Activated CD8-positive, alpha-beta memory T cell treated with anti-CD3 and anti-CD28 coated beads, Interleukin-2, amount 50 U/mL, for 24 hours (primary cell): ENCODE results near the gene NRTN.
"Not testable (repeated sequence)": the region's sequence is repeated elsewhere in the genome, so short reads cannot be mapped to it uniquely, and the experiment has no call there.

Experiments
- DNase-seq: peaks from one replicate; pipeline ENCODE4 v3.0.0-alpha.2; 2020; ENCODE audit errors: extremely low read depth

The NRTN gene

DNA sequence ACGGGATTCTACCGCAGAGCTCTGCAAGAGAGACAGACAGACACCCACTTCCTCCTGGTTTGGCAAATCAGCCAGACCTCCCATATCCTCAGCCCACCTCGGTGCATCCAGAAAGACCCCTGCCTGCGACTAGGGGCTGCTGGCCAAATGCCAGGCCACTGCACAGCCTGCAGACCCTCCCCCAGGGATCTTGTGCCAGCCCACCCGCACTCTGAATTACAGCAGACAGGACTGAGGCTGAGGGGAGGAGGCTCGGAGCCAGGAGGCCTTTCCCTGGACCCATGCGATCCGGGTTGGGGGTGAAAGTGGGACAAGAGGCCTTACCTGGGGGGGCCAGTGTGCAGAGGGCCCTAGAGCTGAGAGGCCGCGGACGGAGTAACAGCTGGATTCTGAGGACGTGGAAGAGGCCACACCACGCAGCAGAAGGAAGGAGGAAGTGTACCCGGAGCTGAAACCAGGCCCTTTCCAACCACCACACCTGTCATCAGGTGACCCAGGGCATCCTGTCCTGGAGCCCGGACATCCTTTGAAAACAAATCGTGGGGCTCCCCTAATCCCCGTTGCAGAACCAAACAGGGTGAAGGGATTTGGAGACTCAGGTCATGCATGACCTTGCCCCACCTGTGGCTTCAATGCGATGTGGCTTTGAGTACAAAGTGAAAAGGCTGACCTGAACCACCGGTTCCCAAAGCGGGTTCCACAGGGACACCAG, 33.6 kb downstream of the NRTN start:
- no peak for DNase-seq

DNA sequence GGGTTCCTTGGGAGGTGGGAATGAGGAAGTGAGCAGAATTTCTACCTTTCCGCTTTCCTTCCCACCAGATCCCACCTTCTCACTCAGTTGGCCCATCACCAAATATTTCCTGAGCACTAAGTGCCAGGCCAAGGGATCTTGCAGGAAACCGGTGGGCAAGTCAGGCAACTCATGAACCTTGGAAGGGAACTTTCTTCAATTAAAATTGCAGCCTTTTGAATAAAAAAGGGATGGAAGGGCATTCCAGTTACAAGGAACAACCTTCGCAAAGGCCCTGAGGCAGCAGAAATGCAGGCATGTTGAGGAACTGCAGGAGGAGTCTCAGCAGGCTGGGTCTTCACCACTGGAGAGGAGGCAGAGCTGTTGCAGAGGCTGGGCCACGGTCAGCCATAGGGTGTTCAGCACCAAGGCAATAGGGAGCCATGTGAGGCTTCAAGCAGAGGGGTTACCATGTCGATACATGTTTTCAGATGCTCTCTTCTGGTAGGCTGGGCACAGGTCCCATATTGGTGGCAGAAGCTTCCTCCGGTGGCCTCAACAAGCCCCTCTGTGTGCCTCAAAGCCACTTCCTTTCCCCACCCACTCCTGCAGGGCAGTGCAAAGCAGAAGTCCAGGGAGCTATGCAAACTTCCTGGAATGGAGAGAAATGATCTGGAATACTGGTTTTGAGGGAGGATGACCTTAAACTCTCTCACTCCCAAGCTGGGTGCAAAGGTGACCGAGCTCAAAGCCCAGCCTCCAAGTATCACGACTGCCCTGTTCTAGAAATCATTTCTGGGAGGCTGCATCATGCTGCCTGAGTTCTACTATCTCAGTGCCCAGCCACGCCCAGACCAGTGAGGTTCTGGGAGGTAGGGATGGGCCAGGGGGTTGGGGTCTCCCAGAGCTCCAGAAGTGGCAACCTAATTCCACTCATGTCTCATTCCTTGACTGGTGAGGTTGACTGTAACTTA, 34.5 kb downstream of the NRTN start, which contains the start of gene FUT6:
Gene FUT6 (minus strand): TSS at position 638 of the 953 bp plus-strand sequence. CDS start 7,135 bp downstream, outside the sequence.
- DNase-seq, result no peak

DNA sequence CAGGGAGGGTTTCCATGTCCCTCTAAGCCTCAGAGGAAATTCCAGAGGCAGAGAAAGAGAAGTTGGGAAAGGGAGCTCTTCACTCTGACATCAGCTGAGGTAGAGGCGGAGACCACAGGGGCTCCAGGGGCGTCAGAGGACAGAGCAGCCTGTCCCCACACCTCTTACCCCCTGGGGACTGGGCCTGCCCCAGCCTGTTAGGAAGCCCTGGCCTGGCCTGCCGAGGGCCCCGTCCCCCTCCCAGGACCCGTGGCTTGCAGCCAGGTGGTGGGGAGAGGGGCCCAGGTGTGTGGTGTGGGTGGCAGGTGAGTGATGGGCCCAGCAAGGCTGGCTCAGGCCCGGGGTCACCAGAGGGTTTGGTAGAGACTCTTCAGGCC, 36.9 kb downstream of the NRTN start:
- not testable (repeated sequence) for DNase-seq

DNA sequence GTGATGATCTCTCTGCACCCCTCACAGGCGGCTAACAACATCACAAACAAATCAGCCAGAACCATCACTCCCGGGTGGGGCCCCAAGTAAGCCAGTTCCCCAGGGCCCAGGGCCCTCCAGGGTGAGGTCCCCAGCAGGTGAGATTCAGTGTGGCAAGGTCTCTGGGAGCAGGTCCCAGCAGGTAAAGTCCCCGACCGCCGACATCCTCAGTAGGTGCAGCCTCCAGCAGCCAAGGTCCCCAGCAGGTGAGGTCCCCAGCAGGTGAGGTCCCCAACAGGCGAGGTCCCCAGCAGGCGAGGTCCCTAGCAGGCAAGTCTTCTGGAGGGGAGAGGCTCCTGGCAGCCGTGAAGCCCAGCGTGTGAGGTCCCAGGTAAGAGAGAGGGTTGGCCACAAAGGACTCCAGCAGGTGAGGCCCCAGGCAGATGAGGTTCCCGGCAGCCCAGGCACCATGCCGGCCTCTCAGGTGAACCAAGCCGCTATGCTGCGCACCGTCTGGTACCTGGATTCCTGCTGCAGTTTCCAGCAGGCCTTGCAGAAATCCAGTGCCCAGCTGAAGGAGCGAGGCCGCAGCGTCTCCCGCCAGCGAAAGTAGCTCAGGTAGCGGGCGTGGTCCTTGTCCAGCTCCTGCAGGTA, 38.5 kb downstream of the NRTN start:
- DNase-seq, result no peak

DNA sequence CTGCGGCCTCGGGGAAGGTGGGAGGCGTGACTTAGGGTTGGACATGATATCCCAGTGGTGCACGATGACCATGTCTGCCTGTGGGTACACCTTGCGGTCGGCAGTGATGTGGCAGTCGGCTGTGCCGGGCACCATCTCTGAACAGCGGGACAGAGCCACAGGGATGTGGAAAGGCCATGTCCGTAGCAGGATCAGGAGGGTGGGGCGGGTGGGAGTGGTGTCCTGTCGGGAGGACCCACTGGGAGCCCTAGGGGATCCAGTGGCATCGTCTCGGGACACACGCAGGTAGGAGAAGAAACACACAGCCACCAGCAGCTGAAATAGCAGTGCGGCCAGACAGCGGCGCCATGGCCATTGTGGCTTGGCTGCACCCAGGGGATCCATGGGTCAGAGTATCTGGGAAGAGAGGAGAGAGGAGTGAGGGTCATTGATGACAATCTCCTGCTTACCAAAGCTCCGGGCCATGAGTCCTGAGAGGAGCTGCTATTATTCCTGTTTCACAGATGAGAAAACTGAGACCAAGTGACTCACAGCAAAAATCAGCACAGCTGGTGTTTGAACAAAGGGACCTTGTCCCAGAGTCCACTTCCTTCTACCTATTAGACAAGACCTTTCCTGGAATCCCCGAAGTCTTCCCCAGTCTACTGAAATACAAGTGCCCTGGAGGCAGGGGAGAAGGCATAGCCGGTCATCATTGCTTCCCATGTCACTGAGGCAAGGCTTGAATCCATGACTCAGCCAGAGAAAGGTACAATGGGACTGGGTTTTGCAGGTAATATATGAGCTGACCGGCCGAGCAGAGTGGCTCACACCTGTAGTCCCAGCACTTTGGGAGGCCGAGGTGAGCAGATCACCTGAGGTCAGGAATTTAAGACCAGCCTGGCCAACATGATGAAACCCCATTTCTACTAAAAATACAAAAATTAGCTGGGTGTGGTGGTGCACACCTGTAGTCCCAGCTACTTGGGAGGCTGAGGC, 39.9 kb downstream of the NRTN start:
- no peak for DNase-seq

DNA sequence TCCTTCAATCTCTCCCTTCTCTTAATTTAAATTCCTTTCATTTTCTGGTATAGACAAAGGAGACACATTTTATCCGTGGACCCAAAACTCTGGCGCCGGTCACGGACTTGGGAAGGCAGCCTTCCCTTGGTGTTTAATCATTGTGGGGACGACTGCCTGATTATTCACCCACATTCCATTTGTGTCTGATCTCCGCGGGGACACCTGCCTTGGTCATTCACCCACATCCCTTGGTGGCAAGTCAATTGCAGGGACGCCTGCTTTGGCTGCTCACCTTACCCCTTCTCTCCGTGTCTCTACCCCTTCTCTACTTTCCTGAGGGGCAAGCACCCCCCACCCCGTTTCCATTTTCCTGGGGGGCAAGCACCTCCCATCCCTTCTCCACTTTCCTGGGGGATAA, 43.0 kb downstream of the NRTN start:
- not testable (repeated sequence) for DNase-seq

DNA sequence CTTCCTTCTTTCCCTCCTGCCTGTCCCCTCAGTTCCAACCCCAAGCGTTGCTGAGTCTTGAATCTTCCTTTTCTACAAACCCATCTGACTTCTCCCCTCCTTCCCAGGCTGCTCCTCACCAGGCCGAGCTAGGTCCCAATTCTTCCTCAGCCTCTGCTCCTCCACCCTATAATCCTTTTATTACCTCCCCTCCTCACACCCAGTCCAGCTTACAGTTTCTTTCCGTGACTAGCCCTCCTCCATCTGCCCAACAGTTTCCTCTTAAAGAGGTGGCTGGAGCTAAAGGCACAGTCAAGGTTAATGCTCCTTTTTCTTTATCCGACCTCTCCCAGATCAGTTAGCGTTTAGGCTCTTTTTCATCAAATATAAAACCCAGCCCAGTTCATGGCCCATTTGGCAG, 43.8 kb downstream of the NRTN start:
- DNase-seq, result not testable (repeated sequence)

DNA sequence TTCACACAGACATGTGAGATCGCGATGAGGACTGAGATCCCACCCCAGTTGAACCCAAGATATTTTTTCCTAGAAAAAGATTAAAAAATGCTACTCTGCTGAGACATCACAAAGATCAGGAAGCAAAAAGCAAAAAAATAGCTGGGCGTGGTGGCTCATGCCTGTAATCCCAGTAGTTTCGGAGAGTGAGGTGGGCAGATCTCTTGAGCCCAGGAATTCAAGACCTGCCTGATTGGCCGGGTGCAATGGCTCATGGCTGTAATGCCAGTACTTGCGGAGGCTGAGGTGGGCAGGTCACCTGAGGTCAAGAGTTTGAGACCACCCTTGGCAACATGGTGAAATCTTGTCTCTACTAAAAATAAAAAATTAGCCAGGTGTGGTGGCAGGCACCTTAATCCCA, 45.3 kb downstream of the NRTN start:
- no peak for DNase-seq

DNA sequence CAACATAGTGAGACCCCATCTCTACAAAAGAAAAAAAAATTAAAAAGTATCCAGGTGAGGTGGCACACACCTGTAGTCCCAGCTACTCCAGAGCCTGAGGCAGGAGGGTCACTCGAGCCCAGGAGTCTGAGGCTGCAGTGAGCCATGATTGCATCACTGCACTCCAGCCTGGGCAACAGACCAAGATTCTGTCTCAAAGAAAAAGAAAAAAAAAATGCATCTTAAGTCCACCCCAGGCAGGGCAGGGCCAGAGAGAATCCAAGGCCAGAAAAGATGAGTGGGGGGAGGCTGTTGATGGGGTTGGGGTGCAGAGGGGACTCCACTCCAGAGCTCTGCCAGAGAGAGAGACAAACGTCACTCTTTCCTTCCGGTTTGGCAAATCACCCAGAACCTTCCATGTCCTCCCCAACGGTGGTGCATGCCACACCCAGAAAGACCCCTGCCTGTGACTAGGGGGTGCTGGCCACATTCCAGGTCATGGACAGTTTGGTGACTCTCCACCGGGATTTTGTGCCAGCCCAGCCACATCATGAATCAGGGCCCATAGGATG, 46.0 kb downstream of the NRTN start:
- DNase-seq, result no peak

DNA sequence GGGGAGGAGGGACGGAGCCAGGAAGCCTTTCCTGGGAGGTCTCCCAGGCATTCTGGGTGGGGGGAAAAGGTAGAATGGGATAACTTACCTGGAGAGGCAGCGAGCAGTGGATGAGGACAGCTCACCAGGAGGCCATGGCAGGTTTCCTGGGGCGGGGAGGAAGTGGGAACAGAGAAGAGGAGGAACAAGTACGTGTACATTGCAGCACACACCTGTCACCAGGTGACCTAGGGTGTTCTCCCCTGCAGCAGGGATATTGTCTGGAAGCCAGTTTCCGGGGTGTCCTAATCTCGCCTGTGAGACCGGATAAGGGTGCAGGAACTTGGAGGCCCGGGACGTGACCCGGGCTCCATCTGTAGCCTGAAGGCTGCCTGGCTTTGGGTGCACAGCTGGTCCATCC, 46.4 kb downstream of the NRTN start, which contains the start of gene FUT3:
Gene FUT3 (minus strand): TSS at position 148 of the 400 bp plus-strand sequence.
- DNase-seq, result no peak

DNA sequence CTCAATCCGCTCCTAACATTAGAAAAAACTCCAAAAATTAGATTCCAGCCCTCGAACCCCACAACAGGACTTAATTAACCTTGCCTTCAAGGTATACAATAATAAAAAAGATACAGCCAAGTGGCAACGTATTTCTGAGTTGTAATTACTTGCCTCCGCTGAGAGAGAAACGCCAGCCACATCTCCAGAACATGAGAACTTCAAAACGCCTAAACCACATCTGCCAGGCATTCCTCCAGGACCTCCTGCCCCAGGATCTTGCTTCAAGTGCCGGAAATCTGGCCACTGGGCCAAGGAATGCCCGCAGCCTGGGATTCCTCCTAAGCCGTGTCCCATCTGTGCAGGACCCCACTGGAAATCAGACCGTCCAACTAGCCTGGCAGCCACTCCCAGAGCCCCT, 49.3 kb downstream of the NRTN start:
- not testable (repeated sequence) for DNase-seq

DNA sequence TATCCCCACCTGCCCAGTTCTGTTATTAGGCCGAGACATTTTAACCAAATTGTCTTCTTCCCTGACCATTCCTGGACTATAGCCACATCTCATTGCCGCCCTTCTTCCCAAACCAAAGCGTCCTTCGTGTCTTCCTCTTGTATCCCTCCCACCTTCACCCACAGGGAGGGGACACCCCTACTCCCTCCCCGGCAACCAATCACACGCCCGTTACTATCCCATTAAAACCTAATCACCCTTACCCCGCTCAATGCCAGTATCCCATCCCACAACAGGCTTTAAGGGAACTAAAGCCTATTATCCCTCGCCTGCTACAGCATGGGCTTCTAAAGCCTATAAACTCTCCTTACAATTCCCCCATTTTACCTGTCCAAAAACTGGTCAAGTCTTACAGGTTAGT, 50.3 kb downstream of the NRTN start:
- DNase-seq, result not testable (repeated sequence)

DNA sequence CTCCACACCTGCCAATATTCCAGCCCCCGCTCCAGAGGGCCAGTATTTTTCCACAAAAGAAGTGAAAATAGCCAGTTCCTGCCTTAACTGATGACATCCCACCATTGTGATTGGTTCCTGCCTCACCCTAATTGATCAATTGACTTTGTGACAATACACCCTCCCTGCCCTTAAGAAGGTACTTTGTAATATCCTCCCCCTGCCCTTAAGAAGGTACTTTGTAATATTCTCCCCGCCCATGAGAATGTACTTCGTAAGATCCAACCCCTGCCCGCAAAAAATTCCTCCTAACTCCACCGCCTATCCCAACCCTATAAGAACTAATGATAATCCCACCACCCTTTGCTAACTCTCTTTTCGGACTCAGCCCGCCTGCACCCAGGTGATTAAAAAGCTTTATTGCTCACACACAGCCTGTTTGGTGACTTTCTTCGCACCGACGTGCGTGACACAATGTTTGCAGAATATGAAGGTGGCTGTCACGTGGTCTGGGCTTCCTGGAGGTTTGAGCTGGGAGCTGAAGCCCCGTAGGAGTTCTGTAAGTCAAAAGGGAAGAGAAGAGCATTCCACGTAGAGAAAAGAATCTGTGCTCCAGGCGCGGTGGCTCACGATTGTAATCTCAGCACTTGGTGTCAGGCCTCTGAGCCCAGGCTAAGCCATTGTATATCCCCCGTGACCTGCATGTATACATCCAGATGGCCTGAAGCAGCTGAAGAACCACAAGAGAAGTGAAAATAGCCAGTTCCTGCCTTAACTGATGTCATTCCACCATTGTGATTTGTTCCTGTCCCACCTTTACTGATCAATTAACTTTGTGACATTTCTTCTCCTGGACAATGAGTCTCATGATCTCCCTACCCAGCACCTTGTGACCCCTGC, 52.6 kb downstream of the NRTN start:
- DNase-seq, result no peak

DNA sequence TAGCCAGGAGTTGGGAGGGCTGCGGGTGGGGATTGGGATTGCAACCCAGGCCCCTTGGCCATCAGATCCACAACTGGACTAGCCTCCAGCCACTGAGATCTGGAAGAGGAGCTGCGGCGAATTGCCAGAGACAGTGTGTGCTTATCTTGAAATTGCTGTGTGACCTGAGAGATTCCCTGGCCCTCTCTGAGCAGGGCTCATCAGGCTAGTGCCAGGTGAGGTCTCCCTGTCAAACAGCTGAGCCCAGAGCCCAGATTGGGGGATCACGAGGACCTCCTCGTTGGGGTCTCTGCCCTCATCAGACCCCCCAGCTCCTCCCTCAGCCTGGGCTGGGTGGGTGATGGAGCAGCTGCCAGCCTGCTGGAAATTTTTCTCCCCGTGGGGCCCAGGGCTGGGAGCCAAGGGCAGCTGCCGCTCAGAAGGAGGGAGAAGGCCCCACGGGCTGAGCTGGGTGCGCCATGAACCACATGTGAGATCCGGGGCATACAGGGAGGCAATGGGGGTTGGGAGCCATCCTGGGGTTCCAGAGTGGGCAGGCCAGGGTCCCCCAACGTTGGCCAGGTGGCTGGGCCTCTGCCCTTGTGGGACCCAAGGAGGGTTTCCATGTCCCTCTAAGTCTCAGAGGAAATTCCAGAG, 58.3 kb downstream of the NRTN start:
- no peak for DNase-seq

DNA sequence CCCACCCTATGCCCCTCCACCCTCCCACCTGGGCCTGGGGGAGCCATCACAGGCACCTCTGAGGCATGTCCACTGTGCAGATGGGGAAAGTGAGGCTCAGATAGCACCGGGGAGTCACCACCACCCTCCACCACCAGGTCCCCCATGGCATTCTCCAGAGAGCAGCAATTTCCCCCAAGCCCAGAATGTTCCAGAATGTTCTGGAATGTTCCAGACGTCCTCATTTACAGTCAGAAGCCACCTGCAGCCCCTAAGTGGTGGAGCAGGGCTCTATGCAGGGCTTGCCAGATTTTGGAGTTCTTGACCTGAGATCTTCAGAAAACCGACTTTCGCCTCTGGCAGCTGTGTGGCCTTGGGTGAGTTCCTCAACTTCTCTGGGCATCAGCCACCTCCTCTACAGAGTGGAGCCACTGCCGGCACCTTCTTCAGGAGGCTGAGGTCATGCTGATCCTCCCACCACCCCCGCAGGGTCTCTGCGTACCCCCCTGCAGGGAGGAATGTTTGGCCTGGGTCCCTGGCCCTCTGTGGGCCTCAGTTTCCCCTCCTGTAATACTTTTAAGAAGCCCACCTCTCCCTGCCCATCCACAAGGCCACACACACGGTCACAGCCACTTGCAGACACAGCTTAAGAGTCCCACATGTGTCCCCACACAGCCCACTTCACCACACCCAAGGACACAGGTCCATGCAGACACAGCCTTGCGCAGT, 59.3 kb downstream of the NRTN start:
- no peak for DNase-seq

DNA sequence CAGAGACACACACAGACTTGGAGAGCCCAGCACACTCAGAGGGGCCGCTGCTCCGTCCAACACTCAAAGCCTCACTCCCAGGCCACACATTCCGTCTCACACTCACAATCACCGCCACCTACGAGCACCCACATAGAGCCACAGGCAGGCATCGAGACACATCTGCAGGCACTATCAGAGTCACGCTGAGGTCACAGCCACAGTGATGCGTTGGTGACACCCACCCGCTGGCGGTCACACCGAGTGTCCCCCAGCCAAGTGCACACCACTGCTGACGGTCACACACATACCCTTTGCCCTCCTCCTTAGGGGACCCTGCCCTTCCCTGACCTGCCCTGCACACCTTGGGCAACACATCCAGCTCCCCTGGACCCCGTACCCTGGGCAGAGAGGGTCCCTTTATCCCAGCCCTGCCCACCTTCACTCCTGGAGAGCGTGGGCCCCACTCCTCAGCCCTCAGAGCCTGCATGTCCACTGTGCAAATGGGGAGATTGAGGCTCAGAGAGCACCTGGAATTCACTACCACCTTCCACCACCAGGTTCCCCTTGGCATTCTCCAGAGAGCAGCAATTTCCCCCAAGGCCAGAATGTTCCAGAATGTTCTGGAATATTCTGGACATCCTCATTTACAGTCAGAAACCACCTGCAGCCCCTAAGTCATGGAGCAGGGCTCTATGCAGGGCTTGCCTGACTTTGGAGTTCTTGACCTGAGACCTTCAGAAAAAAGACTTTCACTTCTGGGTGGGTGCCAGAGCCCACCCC, 60.0 kb downstream of the NRTN start:
- DNase-seq, result no peak

DNA sequence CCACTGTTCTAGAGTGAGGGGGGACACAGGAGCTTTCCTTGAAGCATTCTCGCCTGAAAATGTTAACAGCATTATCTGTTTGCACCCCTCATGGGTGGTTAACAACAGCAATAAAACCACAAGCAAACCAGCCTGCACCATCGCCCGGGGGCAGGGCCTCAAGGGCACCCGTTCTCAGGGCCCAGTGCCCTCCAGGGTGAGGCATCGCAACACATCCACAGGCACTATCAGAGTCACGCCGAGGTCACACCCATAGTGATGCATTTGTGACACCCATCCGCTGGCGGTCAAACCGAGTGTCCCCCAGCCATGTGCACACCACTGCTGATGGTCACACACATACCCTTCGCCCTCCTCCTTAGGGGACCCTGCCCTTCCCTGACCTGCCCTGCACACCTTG, 60.9 kb downstream of the NRTN start:
- no peak for DNase-seq
